Measurements from ENCODE around the gene PTPN2.
"Not testable (repeated sequence)": the region's sequence is repeated elsewhere in the genome, so short reads cannot be mapped to it uniquely, and the experiment has no call there.

PTPN2 gene

GRCh38 chr18:12758566-12758965 lies 125.5 kb downstream of the PTPN2 start:
- not testable (repeated sequence) for H3K9me3 ChIP-seq (ENCODE audit: insufficient read depth, low read depth, low read length); H3K4me3 ChIP-seq (ENCODE audit: low read depth, low read length); H3K14ac ChIP-seq (ENCODE audit: low read length); H3K36me3 ChIP-seq (ENCODE audit: control insufficient read depth in 1 of 2, insufficient read depth in 2 of 2, low read length in 2 of 2); H2BK5ac ChIP-seq (ENCODE audit: low read depth, low read length, poor library complexity); H4K12ac ChIP-seq (ENCODE audit: low read depth, low read length); H2AFZ ChIP-seq (ENCODE audit: insufficient read depth, low read length, poor library complexity); H3K18ac ChIP-seq (ENCODE audit: low read length); H4K8ac ChIP-seq (ENCODE audit: low read depth, low read length); H3K79me2 ChIP-seq (ENCODE audit: control insufficient read depth, insufficient read depth, low read length, poor library complexity); H3K23ac ChIP-seq (ENCODE audit: low read length); H3K4me1 ChIP-seq (ENCODE audit: control insufficient read depth in 1 of 2, insufficient read depth in 2 of 2, low read length in 2 of 2); H3K79me1 ChIP-seq (ENCODE audit: low read length); DNase-seq; H3K4ac ChIP-seq (ENCODE audit: low read depth, low read length); H3K9ac ChIP-seq (ENCODE audit: low read length); H2BK120ac ChIP-seq (ENCODE audit: insufficient read depth, low read length, poor library complexity); H3K27me3 ChIP-seq (ENCODE audit: insufficient read depth, low read length); H2BK12ac ChIP-seq (ENCODE audit: low read length); H4K91ac ChIP-seq (ENCODE audit: low read depth, low read length); H3K27ac ChIP-seq (ENCODE audit: low read depth, low read length); H3K4me2 ChIP-seq (ENCODE audit: low read length); H2AK5ac ChIP-seq (ENCODE audit: low read length)
- WGBS (ENCODE audit: extremely low coverage, insufficient coverage, insufficient read length): no CpG with 5 or more reads among the region's 3 CpGs

- not testable (repeated sequence) for H3K9ac ChIP-seq (ENCODE audit: low read length); H3K36me3 ChIP-seq (ENCODE audit: control insufficient read depth in 1 of 2, insufficient read depth in 2 of 2, low read length in 2 of 2); H3K9me3 ChIP-seq (ENCODE audit: insufficient read depth, low read depth, low read length); H4K12ac ChIP-seq (ENCODE audit: low read depth, low read length); H2AK5ac ChIP-seq (ENCODE audit: low read length); H2BK5ac ChIP-seq (ENCODE audit: low read depth, low read length, poor library complexity); H3K27ac ChIP-seq (ENCODE audit: low read depth, low read length); H3K4me3 ChIP-seq (ENCODE audit: low read depth, low read length); H4K8ac ChIP-seq (ENCODE audit: low read depth, low read length); H3K79me1 ChIP-seq (ENCODE audit: low read length); H3K27me3 ChIP-seq (ENCODE audit: insufficient read depth, low read length); H2AFZ ChIP-seq (ENCODE audit: insufficient read depth, low read length, poor library complexity); H4K91ac ChIP-seq (ENCODE audit: low read depth, low read length); H3K4me2 ChIP-seq (ENCODE audit: low read length); H3K4me1 ChIP-seq (ENCODE audit: control insufficient read depth in 1 of 2, insufficient read depth in 2 of 2, low read length in 2 of 2); H3K4ac ChIP-seq (ENCODE audit: low read depth, low read length); H3K23ac ChIP-seq (ENCODE audit: low read length); H3K79me2 ChIP-seq (ENCODE audit: control insufficient read depth, insufficient read depth, low read length, poor library complexity); H3K14ac ChIP-seq (ENCODE audit: low read length); H2BK12ac ChIP-seq (ENCODE audit: low read length); H3K18ac ChIP-seq (ENCODE audit: low read length); H2BK120ac ChIP-seq (ENCODE audit: insufficient read depth, low read length, poor library complexity); DNase-seq
- no CpG with 5 or more reads among the region's 14 CpGs for WGBS (ENCODE audit: extremely low coverage, insufficient coverage, insufficient read length)
Observed at GRCh38 chr18:12756619-12757239, 127.3 kb downstream of the PTPN2 start.

- H2BK5ac ChIP-seq (ENCODE audit: low read depth, low read length, poor library complexity); H3K79me2 ChIP-seq (ENCODE audit: control insufficient read depth, insufficient read depth, low read length, poor library complexity); H3K4me1 ChIP-seq (ENCODE audit: control insufficient read depth in 1 of 2, insufficient read depth in 2 of 2, low read length in 2 of 2); H4K91ac ChIP-seq (ENCODE audit: low read depth, low read length); H3K4ac ChIP-seq (ENCODE audit: low read depth, low read length); H3K9ac ChIP-seq (ENCODE audit: low read length); H2BK12ac ChIP-seq (ENCODE audit: low read length); H4K12ac ChIP-seq (ENCODE audit: low read depth, low read length); H3K23ac ChIP-seq (ENCODE audit: low read length); H3K14ac ChIP-seq (ENCODE audit: low read length); H2AK5ac ChIP-seq (ENCODE audit: low read length); H3K4me2 ChIP-seq (ENCODE audit: low read length); H2AFZ ChIP-seq (ENCODE audit: insufficient read depth, low read length, poor library complexity); H3K36me3 ChIP-seq (ENCODE audit: control insufficient read depth in 1 of 2, insufficient read depth in 2 of 2, low read length in 2 of 2); H3K9me3 ChIP-seq (ENCODE audit: insufficient read depth, low read depth, low read length); H3K27ac ChIP-seq (ENCODE audit: low read depth, low read length); DNase-seq; H3K4me3 ChIP-seq (ENCODE audit: low read depth, low read length); H3K79me1 ChIP-seq (ENCODE audit: low read length); H2BK120ac ChIP-seq (ENCODE audit: insufficient read depth, low read length, poor library complexity); H4K8ac ChIP-seq (ENCODE audit: low read depth, low read length); H3K27me3 ChIP-seq (ENCODE audit: insufficient read depth, low read length); H3K18ac ChIP-seq (ENCODE audit: low read length): not testable (repeated sequence)
- WGBS (ENCODE audit: extremely low coverage, insufficient coverage, insufficient read length): no CpG with 5 or more reads among the region's 6 CpGs
Observed at GRCh38 chr18:12755606-12756005, 128.4 kb downstream of the PTPN2 start.

- no peak overlapping the region for H3K4me3 ChIP-seq (ENCODE audit: low read depth, low read length)
Observed at GRCh38 chr18:12754511-12754910, 129.5 kb downstream of the PTPN2 start.

More at GRCh38 chr18:12754511-12754910, 129.5 kb downstream of the PTPN2 start:
- Histone ChIP-seq H2AK5ac (ENCODE audit: low read length) (no peak overlapping the region), H4K12ac (ENCODE audit: low read depth, low read length) (no peak overlapping the region), H3K9me3 (ENCODE audit: insufficient read depth, low read depth, low read length) (peaks cover 2% of the 10 kb centered on the region), H3K23ac (ENCODE audit: low read length) (no peak overlapping the region), H3K9ac (ENCODE audit: low read length) (no peak overlapping the region), H2BK120ac (ENCODE audit: insufficient read depth, low read length, poor library complexity) (no peak overlapping the region), H3K4ac (ENCODE audit: low read depth, low read length) (no peak overlapping the region), H3K79me1 (ENCODE audit: low read length) (no peaks in the 10 kb centered on the region), H2AFZ (ENCODE audit: insufficient read depth, low read length, poor library complexity) (no peak overlapping the region), H3K27ac (ENCODE audit: low read depth, low read length) (no peak overlapping the region), H3K36me3 (ENCODE audit: control insufficient read depth in 1 of 2, insufficient read depth in 2 of 2, low read length in 2 of 2) (no peaks in the 10 kb centered on the region), H3K18ac (ENCODE audit: low read length) (no peak overlapping the region), H3K4me2 (ENCODE audit: low read length) (no peak overlapping the region), H3K79me2 (ENCODE audit: control insufficient read depth, insufficient read depth, low read length, poor library complexity) (no peaks in the 10 kb centered on the region), H3K14ac (ENCODE audit: low read length) (no peak overlapping the region), H4K8ac (ENCODE audit: low read depth, low read length) (no peak overlapping the region), H2BK12ac (ENCODE audit: low read length) (no peak overlapping the region), H2BK5ac (ENCODE audit: low read depth, low read length, poor library complexity) (no peak overlapping the region), H3K4me1 (ENCODE audit: control insufficient read depth in 1 of 2, insufficient read depth in 2 of 2, low read length in 2 of 2) (peaks cover 0 to 2% of the 10 kb centered on the region in 2 experiments), H4K91ac (ENCODE audit: low read depth, low read length) (no peak overlapping the region), H3K27me3 (ENCODE audit: insufficient read depth, low read length) (no peaks in the 10 kb centered on the region)
- DNase-seq: no peak
- WGBS (ENCODE audit: extremely low coverage, insufficient coverage, insufficient read length): no CpG with 5 or more reads among the region's 6 CpGs

All from trophoblast cell (in vitro differentiated cells and primary cell).